Measurements from ENCODE around the gene PTPRD. TPM values are rescaled to one million over a fixed set of nuclear protein-coding genes. Genes with fewer than 3 reads are reported as not detected.

PTPRD gene
- total and polyA plus RNA-seq, 3 experiments from 2014 or later = 0.02 to 0.04 TPM; not detected in 1

DNA sequence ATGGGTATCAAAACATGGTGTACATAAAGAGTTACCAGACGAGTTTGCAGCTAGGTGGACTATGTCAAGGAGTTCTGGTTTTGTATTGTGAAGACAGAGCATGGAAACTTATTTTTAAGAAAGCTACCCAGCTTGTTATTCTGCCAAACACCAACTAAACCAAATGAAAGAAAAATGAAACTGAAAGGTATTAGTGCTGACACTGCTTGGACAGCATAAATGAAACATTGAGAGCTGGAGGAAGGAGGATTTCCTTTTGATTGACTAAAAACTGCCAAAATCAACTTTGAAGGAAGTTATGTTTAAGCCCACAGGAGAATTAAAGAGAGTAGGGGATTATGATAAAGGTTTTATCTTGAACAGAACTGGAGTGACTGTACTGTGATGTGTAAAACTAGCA lies 766.2 kb downstream of the PTPRD start:
- no peaks in the 10 kb centered on the region for H3K9me3 ChIP-seq (ENCODE audit: low read length)
- DNase-seq = no peak
- no peaks in the 10 kb centered on the region for H3K4me1 ChIP-seq (ENCODE audit: insufficient read depth, low read length)
- Mint-ChIP-seq H3K27me3 (no peaks in the 10 kb centered on the region), H3K27ac (peak overlapping the region in 1 of 8 donors; percentile 21), H3K36me3 (no peaks in the 10 kb centered on the region), H3K4me3 (no peak overlapping the region), H3K4me1 (no peaks in the 10 kb centered on the region), H3K9me3 (peaks cover 0 to 16% (median 3%) of the 10 kb centered on the region in 5 donors)
- CTCF ChIA-PET = no interaction called here
- POLR2A ChIA-PET = no interaction called here
- no peak overlapping the region for H3K4me3 ChIP-seq (ENCODE audit: low read length)
- no peaks in the 10 kb centered on the region for H3K36me3 ChIP-seq (ENCODE audit: insufficient read depth, low read length)
- H3K27me3 ChIP-seq (ENCODE audit: insufficient read depth, low read length, poor library complexity, severe bottlenecking) = no peaks in the 10 kb centered on the region
- no peak overlapping the region for H3K27ac ChIP-seq (ENCODE audit: low read depth, low read length)

DNA sequence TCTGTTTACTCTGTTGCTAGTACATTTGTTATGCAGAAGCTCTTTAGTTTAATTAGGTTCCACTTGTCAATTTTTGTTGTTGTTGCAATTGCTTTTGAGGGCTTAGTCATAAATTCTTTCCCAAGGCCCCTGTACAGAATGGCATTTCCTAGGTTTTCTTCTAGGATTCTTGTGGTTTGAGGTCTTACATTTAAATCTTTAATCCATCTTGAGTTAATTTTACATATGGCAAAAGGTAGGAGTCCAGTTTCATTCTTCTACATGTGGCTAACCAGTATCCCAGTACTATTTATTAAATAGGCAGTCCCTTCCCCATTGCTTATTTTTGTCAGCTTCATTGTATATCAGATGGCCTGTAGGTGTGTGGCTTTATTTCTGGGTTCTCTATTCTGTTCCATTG lies 792.4 kb downstream of the PTPRD start:
- Histone ChIP-seq H3K27me3 (ENCODE audit: insufficient read depth, low read length, poor library complexity, severe bottlenecking) (no peaks in the 10 kb centered on the region), H3K9me3 (ENCODE audit: low read length) (no peaks in the 10 kb centered on the region), H3K27ac (ENCODE audit: low read depth, low read length) (no peak overlapping the region), H3K4me1 (ENCODE audit: insufficient read depth, low read length) (no peaks in the 10 kb centered on the region), H3K4me3 (ENCODE audit: low read length) (no peak overlapping the region), H3K36me3 (ENCODE audit: insufficient read depth, low read length) (no peaks in the 10 kb centered on the region)
- CTCF ChIA-PET = no interaction called here
- Mint-ChIP-seq H3K4me1 (no peaks in the 10 kb centered on the region), H3K9me3 (peaks cover 0 to 8% (median 5%) of the 10 kb centered on the region in 5 donors), H3K4me3 (no peak overlapping the region), H3K27ac (no peak overlapping the region), H3K27me3 (no peaks in the 10 kb centered on the region), H3K36me3 (no peaks in the 10 kb centered on the region)
- POLR2A ChIA-PET = no interaction called here
- DNase-seq = no peak

DNA sequence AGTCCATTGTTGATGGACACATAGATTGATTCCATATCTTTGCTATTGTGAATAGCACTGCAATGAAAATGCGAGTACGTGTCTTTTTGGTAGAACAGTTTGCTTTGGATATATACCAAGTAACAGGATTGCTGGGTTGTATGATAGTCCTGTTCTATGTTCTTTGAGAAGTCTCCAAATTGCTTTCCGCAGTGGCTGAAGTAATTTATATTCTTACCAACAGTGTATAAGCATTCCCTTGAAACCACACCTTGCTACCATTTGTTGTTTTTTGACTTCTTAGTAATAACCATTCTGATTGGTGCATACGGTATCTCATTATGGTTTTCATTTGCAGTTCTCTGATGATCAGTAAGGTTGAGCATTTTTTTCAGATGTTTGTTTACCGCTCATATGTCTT lies 792.9 kb downstream of the PTPRD start:
- CTCF ChIA-PET = no interaction called here
- peaks cover 0 to 8% (median 3%) of the 10 kb centered on the region in 5 donors for H3K9me3 Mint-ChIP-seq

DNA sequence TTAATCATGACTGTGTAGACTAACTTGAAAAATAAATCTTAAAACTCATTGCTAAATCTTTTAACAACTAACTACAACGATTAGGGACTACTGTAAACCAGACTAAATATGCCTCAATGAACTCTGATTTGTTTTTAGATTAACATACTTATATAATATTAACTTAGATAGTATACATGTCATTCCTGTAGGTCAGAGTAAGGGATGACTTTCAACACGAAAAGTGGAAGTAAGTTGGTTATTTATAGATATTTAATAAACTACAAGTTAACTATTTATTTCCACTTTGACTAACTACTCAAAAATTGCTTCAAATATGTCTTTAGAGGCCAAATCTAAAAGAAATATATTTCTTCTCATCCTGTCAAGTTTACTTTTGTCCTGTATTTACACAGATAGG lies 795.6 kb downstream of the PTPRD start:
- CTCF ChIA-PET = no interaction called here
- Histone ChIP-seq H3K36me3 (ENCODE audit: insufficient read depth, low read length) (no peaks in the 10 kb centered on the region), H3K27me3 (ENCODE audit: insufficient read depth, low read length, poor library complexity, severe bottlenecking) (no peaks in the 10 kb centered on the region), H3K4me1 (ENCODE audit: insufficient read depth, low read length) (no peaks in the 10 kb centered on the region), H3K4me3 (ENCODE audit: low read length) (no peak overlapping the region), H3K9me3 (ENCODE audit: low read length) (no peaks in the 10 kb centered on the region), H3K27ac (ENCODE audit: low read depth, low read length) (no peak overlapping the region)
- POLR2A ChIA-PET = no interaction called here
- Mint-ChIP-seq H3K27me3 (no peaks in the 10 kb centered on the region), H3K4me1 (no peaks in the 10 kb centered on the region), H3K4me3 (no peak overlapping the region), H3K27ac (no peak overlapping the region), H3K9me3 (peaks cover 0 to 22% (median 8%) of the 10 kb centered on the region in 5 donors), H3K36me3 (no peaks in the 10 kb centered on the region)
- no peak for DNase-seq

More for the DNA sequence above, 792.9 kb downstream of the PTPRD start:
- H3K4me1 Mint-ChIP-seq = no peaks in the 10 kb centered on the region
- POLR2A ChIA-PET = no interaction called here
- no peaks in the 10 kb centered on the region for H3K36me3 ChIP-seq (ENCODE audit: insufficient read depth, low read length)
- H3K27me3 Mint-ChIP-seq = no peaks in the 10 kb centered on the region
- no peak overlapping the region for H3K4me3 Mint-ChIP-seq
- no peak overlapping the region for H3K27ac Mint-ChIP-seq
- no peak overlapping the region for H3K4me3 ChIP-seq (ENCODE audit: low read length)
- no peaks in the 10 kb centered on the region for H3K36me3 Mint-ChIP-seq
- no peak for DNase-seq
- H3K4me1 ChIP-seq (ENCODE audit: insufficient read depth, low read length) = no peaks in the 10 kb centered on the region
- no peaks in the 10 kb centered on the region for H3K9me3 ChIP-seq (ENCODE audit: low read length)
- H3K27me3 ChIP-seq (ENCODE audit: insufficient read depth, low read length, poor library complexity, severe bottlenecking) = no peaks in the 10 kb centered on the region
- H3K27ac ChIP-seq (ENCODE audit: low read depth, low read length) = no peak overlapping the region

DNA sequence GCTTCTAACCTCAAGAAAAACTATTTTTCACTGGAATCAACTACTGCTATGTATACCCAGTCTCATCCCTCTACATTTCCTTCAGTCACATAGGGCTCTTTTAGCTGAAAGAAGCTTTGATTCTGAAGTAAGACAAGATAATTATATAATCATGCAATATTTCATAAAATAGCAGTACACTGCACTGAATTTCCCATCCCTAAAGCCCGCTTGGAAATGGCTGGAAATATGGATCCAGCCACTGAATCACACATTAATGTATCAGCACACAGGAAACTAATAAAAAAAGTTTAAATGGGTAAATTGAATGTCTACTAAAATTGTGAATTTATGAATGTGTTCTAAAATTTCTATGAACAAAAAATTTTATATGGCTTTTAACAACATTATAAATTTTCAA lies 808.7 kb downstream of the PTPRD start:
- no peak overlapping the region for H3K4me3 Mint-ChIP-seq

DNA sequence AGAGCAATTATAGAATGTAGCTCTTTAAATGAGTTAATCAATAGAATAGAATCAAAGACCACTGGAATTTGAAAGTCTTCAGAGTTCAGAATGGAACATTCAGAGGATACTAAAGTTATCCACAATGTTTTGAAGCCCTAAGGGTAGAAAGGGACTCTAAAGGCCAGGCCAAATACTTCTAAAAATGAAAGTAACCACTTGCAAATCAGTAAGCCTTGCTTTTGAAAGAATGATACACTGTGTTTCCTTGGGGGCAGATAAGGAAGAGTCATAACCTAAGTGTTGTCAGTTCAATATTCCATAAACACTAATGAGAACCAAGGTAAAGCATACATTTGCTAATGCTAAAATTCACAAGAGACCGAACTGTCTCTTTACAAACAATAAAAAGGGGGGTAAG lies 813.5 kb downstream of the PTPRD start:
- Histone ChIP-seq H3K4me1 (ENCODE audit: insufficient read depth, low read length) (no peaks in the 10 kb centered on the region), H3K36me3 (ENCODE audit: insufficient read depth, low read length) (no peaks in the 10 kb centered on the region), H3K4me3 (ENCODE audit: low read length) (no peak overlapping the region), H3K27ac (ENCODE audit: low read depth, low read length) (no peak overlapping the region), H3K9me3 (ENCODE audit: low read length) (no peaks in the 10 kb centered on the region), H3K27me3 (ENCODE audit: insufficient read depth, low read length, poor library complexity, severe bottlenecking) (no peaks in the 10 kb centered on the region)
- Mint-ChIP-seq H3K36me3 (no peaks in the 10 kb centered on the region), H3K9me3 (peaks cover 2 to 19% (median 3%) of the 10 kb centered on the region in 5 donors), H3K4me3 (no peak overlapping the region), H3K27me3 (no peaks in the 10 kb centered on the region), H3K4me1 (no peaks in the 10 kb centered on the region), H3K27ac (no peak overlapping the region)
- ChIA-PET CTCF (no interaction called here), POLR2A (no interaction called here)
- no peak for DNase-seq

More for the DNA sequence above, 808.7 kb downstream of the PTPRD start:
- no peaks in the 10 kb centered on the region for H3K36me3 Mint-ChIP-seq
- no peaks in the 10 kb centered on the region for H3K4me1 Mint-ChIP-seq
- ChIA-PET POLR2A (no interaction called here), CTCF (no interaction called here)
- H3K36me3 ChIP-seq (ENCODE audit: insufficient read depth, low read length) = no peaks in the 10 kb centered on the region
- no peak overlapping the region for H3K27ac ChIP-seq (ENCODE audit: low read depth, low read length)
- peaks cover 1 to 26% (median 5%) of the 10 kb centered on the region in 5 donors for H3K9me3 Mint-ChIP-seq
- H3K27me3 ChIP-seq (ENCODE audit: insufficient read depth, low read length, poor library complexity, severe bottlenecking) = no peaks in the 10 kb centered on the region
- no peak overlapping the region for H3K27ac Mint-ChIP-seq
- H3K27me3 Mint-ChIP-seq = no peaks in the 10 kb centered on the region
- no peaks in the 10 kb centered on the region for H3K4me1 ChIP-seq (ENCODE audit: insufficient read depth, low read length)
- no peak for DNase-seq
- H3K4me3 ChIP-seq (ENCODE audit: low read length) = no peak overlapping the region
- no peaks in the 10 kb centered on the region for H3K9me3 ChIP-seq (ENCODE audit: low read length)

DNA sequence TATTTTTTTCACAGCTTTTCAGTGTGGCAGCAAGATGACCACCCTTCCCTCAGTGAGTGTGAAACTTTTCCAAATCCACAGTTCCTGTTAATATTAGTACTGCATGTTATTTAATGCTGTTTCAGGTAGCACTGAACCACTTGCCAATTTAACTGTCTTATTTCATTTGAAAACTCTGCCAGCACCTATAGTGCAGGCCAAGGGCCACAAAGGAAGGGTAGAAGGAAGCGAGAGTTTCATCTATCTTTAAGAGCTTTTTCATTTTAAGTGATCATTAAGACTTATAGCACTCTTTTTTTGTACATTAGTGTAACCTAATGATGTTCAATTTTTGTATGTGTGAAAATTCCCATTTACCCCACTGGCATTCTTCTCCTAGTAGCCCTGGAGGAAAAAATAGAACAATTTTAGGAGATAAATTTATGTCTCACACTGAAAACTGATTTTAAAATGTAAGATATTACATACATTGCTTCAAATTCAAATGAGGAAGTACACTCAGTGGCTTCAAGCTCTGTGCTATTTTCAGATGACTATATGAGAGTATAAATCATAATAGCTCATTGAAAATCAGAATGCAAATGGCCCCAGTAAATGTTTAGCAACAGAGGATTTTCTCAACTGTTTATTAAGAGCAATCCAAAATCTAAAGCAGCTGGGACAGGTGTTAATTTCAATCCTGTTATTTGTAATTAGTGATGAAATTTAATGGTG lies 820.5 kb downstream of the PTPRD start:
- no peak overlapping the region for H3K4me3 Mint-ChIP-seq
- Histone ChIP-seq H3K4me1 (ENCODE audit: insufficient read depth, low read length) (no peaks in the 10 kb centered on the region), H3K9me3 (ENCODE audit: low read length) (no peaks in the 10 kb centered on the region), H3K27me3 (ENCODE audit: insufficient read depth, low read length, poor library complexity, severe bottlenecking) (no peaks in the 10 kb centered on the region), H3K36me3 (ENCODE audit: insufficient read depth, low read length) (no peaks in the 10 kb centered on the region), H3K4me3 (ENCODE audit: low read length) (no peak overlapping the region), H3K27ac (ENCODE audit: low read depth, low read length) (no peak overlapping the region)
- no peak for DNase-seq
- ChIA-PET POLR2A (no interaction called here), CTCF (no interaction called here)
- no peak overlapping the region for H3K27ac Mint-ChIP-seq
- H3K27me3 Mint-ChIP-seq = no peaks in the 10 kb centered on the region
- H3K36me3 Mint-ChIP-seq = no peaks in the 10 kb centered on the region
- H3K9me3 Mint-ChIP-seq = peaks cover 3 to 10% (median 9%) of the 10 kb centered on the region in 5 donors
- no peaks in the 10 kb centered on the region for H3K4me1 Mint-ChIP-seq

DNA sequence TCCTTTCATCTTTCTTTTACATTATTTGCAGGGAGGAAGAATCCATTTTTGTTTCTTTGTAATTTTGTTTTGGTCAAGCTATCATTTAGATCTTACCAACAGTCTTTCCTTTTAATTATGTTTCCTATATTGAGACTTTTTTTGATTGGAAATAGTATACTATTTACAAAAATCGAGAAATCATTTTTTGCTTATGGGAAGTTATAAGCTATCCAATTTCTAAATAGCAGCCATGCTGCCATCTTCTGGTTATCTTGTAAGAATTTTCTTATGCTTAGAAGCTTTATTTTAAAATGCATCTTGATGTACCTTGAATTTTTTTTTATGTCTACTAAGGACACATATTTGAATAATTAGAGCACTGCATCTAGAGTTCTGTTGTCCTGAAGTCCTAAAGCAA lies 821.2 kb downstream of the PTPRD start:
- no peaks in the 10 kb centered on the region for H3K4me1 ChIP-seq (ENCODE audit: insufficient read depth, low read length)
- H3K4me3 ChIP-seq (ENCODE audit: low read length) = no peak overlapping the region
- no peaks in the 10 kb centered on the region for H3K27me3 Mint-ChIP-seq
- ChIA-PET CTCF (no interaction called here), POLR2A (no interaction called here)
- no peaks in the 10 kb centered on the region for H3K9me3 ChIP-seq (ENCODE audit: low read length)
- H3K9me3 Mint-ChIP-seq = peaks cover 3 to 9% (median 7%) of the 10 kb centered on the region in 5 donors
- no peak overlapping the region for H3K27ac Mint-ChIP-seq
- H3K4me1 Mint-ChIP-seq = no peaks in the 10 kb centered on the region
- H3K27me3 ChIP-seq (ENCODE audit: insufficient read depth, low read length, poor library complexity, severe bottlenecking) = no peaks in the 10 kb centered on the region
- no peaks in the 10 kb centered on the region for H3K36me3 Mint-ChIP-seq
- H3K36me3 ChIP-seq (ENCODE audit: insufficient read depth, low read length) = no peaks in the 10 kb centered on the region
- H3K27ac ChIP-seq (ENCODE audit: low read depth, low read length) = no peak overlapping the region
- no peak for DNase-seq
- no peak overlapping the region for H3K4me3 Mint-ChIP-seq
